Measurements from ENCODE around the gene ITGA7.

Gene ITGA7

DNA sequence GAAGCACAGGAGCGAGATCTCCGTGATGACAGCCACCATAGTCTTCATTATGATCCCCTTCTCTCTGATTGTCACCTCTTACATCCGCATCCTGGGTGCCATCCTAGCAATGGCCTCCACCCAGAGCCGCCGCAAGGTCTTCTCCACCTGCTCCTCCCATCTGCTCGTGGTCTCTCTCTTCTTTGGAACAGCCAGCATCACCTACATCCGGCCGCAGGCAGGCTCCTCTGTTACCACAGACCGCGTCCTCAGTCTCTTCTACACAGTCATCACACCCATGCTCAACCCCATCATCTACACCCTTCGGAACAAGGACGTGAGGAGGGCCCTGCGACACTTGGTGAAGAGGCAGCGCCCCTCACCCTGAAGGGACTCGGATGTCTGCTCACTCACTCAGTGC lies 70.2 kb downstream of the ITGA7 start:
- no peak for DNase-seq (ENCODE audit: low read depth)

- no peak for DNase-seq (ENCODE audit: low read depth)
Observed at GRCh38 chr12:55636853-55637252, 70.9 kb downstream of the ITGA7 start, which contains the start of gene OR10P1. Gene OR10P1 (plus strand): TSS chr12:55636892. CDS start chr12:55636892, 0 bp downstream.

GRCh38 chr12:55636116-55636655 lies 71.5 kb downstream of the ITGA7 start:
- no peak for DNase-seq (ENCODE audit: low read depth)
